A549 (cell line): ENCODE results near the gene ICA1L.

Source experiments
- EHMT2 ChIP-seq: fragments of 200-600 bp; sonication (generic); IDR thresholded peaks from 2 replicates; pipeline ENCODE4 v1.6.1; 2016; ENCODE audit warnings: antibody characterized with exemption, low read depth, mild to moderate bottlenecking, moderate library complexity
- FOXS1 ChIP-seq: fragments of 250-450 bp; sonication (Bioruptor Pico); IDR thresholded peaks from 2 replicates; pipeline ENCODE4 v1.5.0; 2020; ENCODE audit warnings: mild to moderate bottlenecking, moderate library complexity
- HDAC2 ChIP-seq: fragments of 200-600 bp; sonication (generic); IDR thresholded peaks from 2 replicates; pipeline ENCODE4 v1.6.1; 2016
- SMC3 ChIP-seq: fragments of >200 bp; sonication (Bioruptor Twin); formaldehyde crosslinking; IDR thresholded peaks from 3 replicates; pipeline ENCODE4 v1.6.1; 2018; ENCODE audit warnings: inconsistent platforms
- TP53 ChIP-seq: fragments of 250-450 bp; sonication (Bioruptor Pico); IDR thresholded peaks from 2 replicates; pipeline ENCODE4 v1.5.0; 2021; ENCODE audit warnings: mild to moderate bottlenecking, moderate library complexity
- TF ChIP-seq, protein P1 (sequence below): fragments of >200 bp; sonication (Bioruptor Twin); formaldehyde crosslinking; IDR thresholded peaks from 3 replicates; pipeline ENCODE4 v1.5.1; 2016
- TF ChIP-seq, protein P2 (sequence below): fragments of 200-600 bp; sonication (generic); IDR thresholded peaks from 2 replicates; pipeline ENCODE4 v1.6.1; 2016; ENCODE audit warnings: antibody characterized with exemption, mild to moderate bottlenecking, moderate library complexity

DNA sequence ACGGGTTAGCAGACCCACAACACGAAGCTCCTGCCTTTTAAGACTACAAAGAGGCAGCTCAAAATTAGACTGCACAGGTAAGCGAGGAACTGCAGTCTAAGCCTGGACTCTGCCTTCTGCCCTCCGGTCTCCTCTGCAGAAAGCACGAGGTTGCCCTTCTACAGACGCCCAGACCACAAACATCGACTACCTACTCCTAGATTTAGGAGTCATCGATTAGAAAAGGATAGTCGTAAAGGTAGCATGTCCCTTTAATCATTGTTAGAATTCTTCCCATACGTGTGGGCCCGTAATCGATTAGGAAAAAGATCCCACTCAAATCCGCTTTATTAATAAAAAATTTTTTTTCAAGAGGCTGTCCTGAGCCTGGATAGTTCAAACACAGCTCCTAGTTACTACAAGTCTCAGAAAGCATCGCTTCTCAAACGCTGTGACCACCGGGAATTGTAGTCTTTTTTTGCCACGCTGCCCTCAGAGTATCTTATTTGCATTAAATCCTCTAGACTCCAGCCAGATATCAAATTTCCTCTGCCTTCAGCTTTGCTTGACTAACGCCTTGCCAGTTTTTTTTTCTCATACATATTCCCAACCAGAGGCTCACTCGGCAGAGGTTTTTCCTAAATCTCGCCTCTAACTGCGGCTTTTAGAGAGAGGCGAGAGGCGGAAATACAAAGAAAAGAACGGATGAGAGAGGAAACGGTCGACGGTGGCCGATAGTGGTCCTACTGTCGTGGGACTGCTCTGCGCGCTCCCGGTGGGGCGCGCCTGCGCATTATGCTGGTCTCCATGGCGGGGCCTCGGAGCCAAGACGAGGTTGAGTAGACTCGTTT is 40.2 kb upstream of the ICA1L start, which contains the start of the genes CARF and WDR12:
- no peak for TF ChIP-seq SMC3
- no peak for TF ChIP-seq HDAC2
- TF ChIP-seq, protein P1, sequence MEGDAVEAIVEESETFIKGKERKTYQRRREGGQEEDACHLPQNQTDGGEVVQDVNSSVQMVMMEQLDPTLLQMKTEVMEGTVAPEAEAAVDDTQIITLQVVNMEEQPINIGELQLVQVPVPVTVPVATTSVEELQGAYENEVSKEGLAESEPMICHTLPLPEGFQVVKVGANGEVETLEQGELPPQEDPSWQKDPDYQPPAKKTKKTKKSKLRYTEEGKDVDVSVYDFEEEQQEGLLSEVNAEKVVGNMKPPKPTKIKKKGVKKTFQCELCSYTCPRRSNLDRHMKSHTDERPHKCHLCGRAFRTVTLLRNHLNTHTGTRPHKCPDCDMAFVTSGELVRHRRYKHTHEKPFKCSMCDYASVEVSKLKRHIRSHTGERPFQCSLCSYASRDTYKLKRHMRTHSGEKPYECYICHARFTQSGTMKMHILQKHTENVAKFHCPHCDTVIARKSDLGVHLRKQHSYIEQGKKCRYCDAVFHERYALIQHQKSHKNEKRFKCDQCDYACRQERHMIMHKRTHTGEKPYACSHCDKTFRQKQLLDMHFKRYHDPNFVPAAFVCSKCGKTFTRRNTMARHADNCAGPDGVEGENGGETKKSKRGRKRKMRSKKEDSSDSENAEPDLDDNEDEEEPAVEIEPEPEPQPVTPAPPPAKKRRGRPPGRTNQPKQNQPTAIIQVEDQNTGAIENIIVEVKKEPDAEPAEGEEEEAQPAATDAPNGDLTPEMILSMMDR = no peak
- TF ChIP-seq, protein P2, sequence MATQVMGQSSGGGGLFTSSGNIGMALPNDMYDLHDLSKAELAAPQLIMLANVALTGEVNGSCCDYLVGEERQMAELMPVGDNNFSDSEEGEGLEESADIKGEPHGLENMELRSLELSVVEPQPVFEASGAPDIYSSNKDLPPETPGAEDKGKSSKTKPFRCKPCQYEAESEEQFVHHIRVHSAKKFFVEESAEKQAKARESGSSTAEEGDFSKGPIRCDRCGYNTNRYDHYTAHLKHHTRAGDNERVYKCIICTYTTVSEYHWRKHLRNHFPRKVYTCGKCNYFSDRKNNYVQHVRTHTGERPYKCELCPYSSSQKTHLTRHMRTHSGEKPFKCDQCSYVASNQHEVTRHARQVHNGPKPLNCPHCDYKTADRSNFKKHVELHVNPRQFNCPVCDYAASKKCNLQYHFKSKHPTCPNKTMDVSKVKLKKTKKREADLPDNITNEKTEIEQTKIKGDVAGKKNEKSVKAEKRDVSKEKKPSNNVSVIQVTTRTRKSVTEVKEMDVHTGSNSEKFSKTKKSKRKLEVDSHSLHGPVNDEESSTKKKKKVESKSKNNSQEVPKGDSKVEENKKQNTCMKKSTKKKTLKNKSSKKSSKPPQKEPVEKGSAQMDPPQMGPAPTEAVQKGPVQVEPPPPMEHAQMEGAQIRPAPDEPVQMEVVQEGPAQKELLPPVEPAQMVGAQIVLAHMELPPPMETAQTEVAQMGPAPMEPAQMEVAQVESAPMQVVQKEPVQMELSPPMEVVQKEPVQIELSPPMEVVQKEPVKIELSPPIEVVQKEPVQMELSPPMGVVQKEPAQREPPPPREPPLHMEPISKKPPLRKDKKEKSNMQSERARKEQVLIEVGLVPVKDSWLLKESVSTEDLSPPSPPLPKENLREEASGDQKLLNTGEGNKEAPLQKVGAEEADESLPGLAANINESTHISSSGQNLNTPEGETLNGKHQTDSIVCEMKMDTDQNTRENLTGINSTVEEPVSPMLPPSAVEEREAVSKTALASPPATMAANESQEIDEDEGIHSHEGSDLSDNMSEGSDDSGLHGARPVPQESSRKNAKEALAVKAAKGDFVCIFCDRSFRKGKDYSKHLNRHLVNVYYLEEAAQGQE = peak; percentile 57
- TF ChIP-seq FOXS1 (CRISPR knock-in tag) = no peak
- no peak for TF ChIP-seq TP53 (CRISPR knock-in tag)
- TF ChIP-seq EHMT2 = no peak
